PC-3 (cell line): ENCODE results near the gene SF3B1. TPM values are rescaled to one million over a fixed set of nuclear protein-coding genes. Genes with fewer than 3 reads are reported as not detected.
"Not testable (repeated sequence)": the region's sequence is repeated elsewhere in the genome, so short reads cannot be mapped to it uniquely, and the experiment has no call there.

Experiments
- ATAC-seq: fragments of 200-7000 bp; cut with Tn5 transposase; 2 replicates; pipeline ENCODE4 v1.9.1; 2020; ENCODE audit warnings: mild to moderate bottlenecking, moderate library complexity
- BruUV-seq: library from RNA; stranded (reverse); fragments of 400-500 nt; replicated peaks from 2 replicates; lab custom pipeline; 2021; lab: Mats Ljungman, UMichigan
- CTCF ChIA-PET: fragments of 300-600 bp; sonication (Branson Sonifier 250); formaldehyde crosslinking; loops from one replicate; lab custom pipeline; 2022; ENCODE audit warnings: antibody characterized with exemption; lab: Charles Lee
- POLR2A ChIA-PET: fragments of 300-600 bp; sonication (Branson Sonifier 250); formaldehyde crosslinking; loops from one replicate; lab custom pipeline; 2022; ENCODE audit warnings: antibody characterized with exemption; ENCODE audit not compliant: unreplicated experiment; lab: Charles Lee
- DNase-seq: peaks from one replicate; pipeline ENCODE4 v3.0.0-alpha.2; 2015
- H2AFZ ChIP-seq: fragments of 300-600 bp; sonication (generic); 2 replicates; pipeline ENCODE4 v1.6.0; 2016; ENCODE audit warnings: antibody characterized with exemption, low read length
- H3F3A ChIP-seq: fragments of 300-600 bp; sonication (generic); one replicate; pipeline ENCODE4 v1.6.0; 2017; ENCODE audit warnings: antibody characterized with exemption, low read length, control low read depth, mild to moderate bottlenecking; ENCODE audit not compliant: unreplicated experiment
- H3K27ac ChIP-seq: fragments of 300-600 bp; sonication (generic); 2 replicates; pipeline ENCODE4 v1.5.1; 2016; ENCODE audit warnings: mild to moderate bottlenecking, low read length
- H3K27me3 ChIP-seq: fragments of 300-600 bp; sonication (generic); 2 replicates; pipeline ENCODE4 v1.6.1; 2016; ENCODE audit warnings: low read length, mixed read lengths
- H3K36me3 ChIP-seq: fragments of 300-600 bp; sonication (generic); 2 replicates; pipeline ENCODE4 v1.6.1; 2016; ENCODE audit warnings: low read depth, mixed run types, low read length, mixed read lengths
- H3K4me1 ChIP-seq: fragments of 300-600 bp; sonication (generic); 2 replicates; pipeline ENCODE4 v1.5.1; 2016; ENCODE audit warnings: low read length; ENCODE audit not compliant: insufficient read depth
- H3K4me2 ChIP-seq: fragments of 300-600 bp; sonication (generic); 2 replicates; pipeline ENCODE4 v1.6.0; 2016; ENCODE audit warnings: low read length
- H3K4me3 ChIP-seq: fragments of 300-600 bp; sonication (generic); 2 replicates; pipeline ENCODE4 v1.5.1; 2016; ENCODE audit warnings: mild to moderate bottlenecking, low read length, mixed read lengths
- H3K79me2 ChIP-seq: fragments of 300-600 bp; sonication (generic); 2 replicates; pipeline ENCODE4 v1.6.1; 2017; ENCODE audit warnings: low read length, mixed read lengths
- H3K9ac ChIP-seq: fragments of 300-600 bp; sonication (generic); 2 replicates; pipeline ENCODE4 v1.6.0; 2016; ENCODE audit warnings: mild to moderate bottlenecking, low read length
- H3K9me2 ChIP-seq: fragments of 300-600 bp; sonication (generic); replicated peaks from 2 replicates; pipeline ENCODE4 v1.6.1; 2016; ENCODE audit warnings: mixed run types, low read length, mixed read lengths
- H3K9me3 ChIP-seq: fragments of 300-600 bp; sonication (generic); 2 replicates; pipeline ENCODE4 v1.6.1; 2016; ENCODE audit warnings: low read length, mixed read lengths
- H4K20me1 ChIP-seq: fragments of 300-600 bp; sonication (generic); 2 replicates; pipeline ENCODE4 v1.6.1; 2016; ENCODE audit warnings: low read length, mixed read lengths
- EZH2 ChIP-seq: fragments of 300-600 bp; sonication (generic); IDR thresholded peaks from one replicate; pipeline ENCODE4 v1.6.1; 2017; ENCODE audit warnings: antibody characterized with exemption, mild to moderate bottlenecking, low read length; ENCODE audit not compliant: unreplicated experiment
- EZH2phosphoT487 ChIP-seq: fragments of 300-600 bp; sonication (generic); IDR thresholded peaks from 2 replicates; pipeline ENCODE4 v1.6.1; 2018; ENCODE audit warnings: mild to moderate bottlenecking, antibody characterized with exemption, low read length, borderline replicate concordance
- intact Hi-C: fragments of 100-400 bp; cut with micrococcal nuclease; formaldehyde crosslinking; loops from 2 replicates; pipeline ENCODE4 v1.9.0; 2023
- total RNA-seq: library from RNA; depleted of rRNA; stranded (reverse); fragments of >200 nt; gene quantifications from 2 replicates; pipeline ENCODE4 v1.2.3, GENCODE V29; 2014; rRNA removed
- TF ChIP-seq, protein P1 (sequence below): fragments of 300-600 bp; sonication (generic); conservative IDR thresholded peaks from 2 replicates; pipeline ENCODE4 v1.5.1; 2017; ENCODE audit warnings: antibody characterized with exemption, low read depth, mild to moderate bottlenecking, low read length

The SF3B1 gene
- total RNA-seq, 1 experiment from 2014 or later: 143 TPM

DNA sequence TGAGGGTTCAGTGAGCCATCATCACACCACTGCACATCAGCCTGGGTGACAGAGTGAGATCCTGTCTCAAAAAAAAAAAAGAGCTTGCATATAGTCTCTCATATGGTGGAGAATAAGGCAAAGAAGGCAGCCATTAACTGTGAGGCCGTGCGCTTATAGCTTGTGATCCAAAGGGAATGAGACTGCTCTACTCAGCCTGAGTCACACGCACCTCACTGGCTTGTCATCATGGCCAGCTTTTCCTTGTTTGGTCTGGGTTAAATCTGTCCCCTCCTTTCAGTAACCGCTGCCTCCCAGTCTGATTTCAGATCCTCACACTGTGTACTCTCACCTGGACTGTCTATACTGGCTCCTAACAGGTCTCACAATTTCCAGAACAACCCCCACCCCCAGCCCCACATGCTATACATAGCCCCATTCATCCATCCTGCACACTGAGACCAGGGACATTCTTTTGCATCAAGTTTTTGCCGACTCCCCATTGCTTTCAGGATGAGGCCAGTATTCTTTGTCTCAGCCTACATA lies 88.9 kb downstream of the SF3B1 start:
- TF ChIP-seq EZH2phosphoT487 (no peak), EZH2 (no peak)
- TF ChIP-seq, protein P1, sequence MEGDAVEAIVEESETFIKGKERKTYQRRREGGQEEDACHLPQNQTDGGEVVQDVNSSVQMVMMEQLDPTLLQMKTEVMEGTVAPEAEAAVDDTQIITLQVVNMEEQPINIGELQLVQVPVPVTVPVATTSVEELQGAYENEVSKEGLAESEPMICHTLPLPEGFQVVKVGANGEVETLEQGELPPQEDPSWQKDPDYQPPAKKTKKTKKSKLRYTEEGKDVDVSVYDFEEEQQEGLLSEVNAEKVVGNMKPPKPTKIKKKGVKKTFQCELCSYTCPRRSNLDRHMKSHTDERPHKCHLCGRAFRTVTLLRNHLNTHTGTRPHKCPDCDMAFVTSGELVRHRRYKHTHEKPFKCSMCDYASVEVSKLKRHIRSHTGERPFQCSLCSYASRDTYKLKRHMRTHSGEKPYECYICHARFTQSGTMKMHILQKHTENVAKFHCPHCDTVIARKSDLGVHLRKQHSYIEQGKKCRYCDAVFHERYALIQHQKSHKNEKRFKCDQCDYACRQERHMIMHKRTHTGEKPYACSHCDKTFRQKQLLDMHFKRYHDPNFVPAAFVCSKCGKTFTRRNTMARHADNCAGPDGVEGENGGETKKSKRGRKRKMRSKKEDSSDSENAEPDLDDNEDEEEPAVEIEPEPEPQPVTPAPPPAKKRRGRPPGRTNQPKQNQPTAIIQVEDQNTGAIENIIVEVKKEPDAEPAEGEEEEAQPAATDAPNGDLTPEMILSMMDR: no peak
- Histone ChIP-seq H3K4me3 (no peak overlapping the region), H3K4me1 (peaks cover 5% of the 10 kb centered on the region), H3K27ac (no peak overlapping the region), H3K9ac (no peak overlapping the region), H4K20me1 (no peaks in the 10 kb centered on the region), H3K27me3 (no peaks in the 10 kb centered on the region), H3F3A (no peaks in the 10 kb centered on the region), H3K36me3 (no peaks in the 10 kb centered on the region), H3K9me2 (no peaks in the 10 kb centered on the region), H2AFZ (peak overlapping the region; percentile 27; the same call in 1 of the 2 replicates), H3K9me3 (no peaks in the 10 kb centered on the region), H3K79me2 (no peaks in the 10 kb centered on the region), H3K4me2 (no peak overlapping the region)
- DNase-seq (peak; percentile 73), ATAC-seq (peak; percentile 92)
- no TSS peak for BruUV-seq
- POLR2A ChIA-PET: no interaction called here
- intact Hi-C loops: no loop called here
- CTCF ChIA-PET: no interaction called here

DNA sequence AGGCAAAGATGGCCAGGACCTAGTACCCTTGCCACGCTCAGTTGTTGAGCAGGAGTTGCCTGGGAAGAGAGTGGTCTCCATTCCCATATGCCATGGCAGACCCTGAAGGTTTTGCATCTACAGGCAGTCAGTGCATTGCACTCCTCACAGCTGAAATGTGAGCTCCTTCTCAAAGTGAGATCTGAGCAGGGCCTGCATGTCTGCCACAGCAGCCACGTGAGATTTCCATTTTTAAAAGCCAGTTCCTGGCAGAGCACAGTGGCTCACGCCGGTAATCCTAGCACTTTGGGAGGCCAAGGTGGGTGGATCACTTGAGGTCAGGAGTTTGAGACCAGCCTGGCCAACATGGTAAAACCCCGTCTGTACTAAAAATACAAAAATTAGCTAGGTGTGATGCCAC lies 90.9 kb downstream of the SF3B1 start:
- H3K4me3 ChIP-seq, POLR2A ChIA-PET, H3K27ac ChIP-seq, H3K9ac ChIP-seq, DNase-seq, H4K20me1 ChIP-seq, H3K9me3 ChIP-seq, H3K4me2 ChIP-seq, H3K27me3 ChIP-seq, H3K36me3 ChIP-seq, H3K79me2 ChIP-seq, H3K9me2 ChIP-seq, H2AFZ ChIP-seq, ATAC-seq, H3F3A ChIP-seq, BruUV-seq, intact Hi-C loops, H3K4me1 ChIP-seq: not testable (repeated sequence)
- CTCF ChIA-PET: interaction anchor here (0.6 kb wide), 1 partner anchor 204 kb away, joined by 6 read pairs; no protein-coding TSS in a partner anchor

DNA sequence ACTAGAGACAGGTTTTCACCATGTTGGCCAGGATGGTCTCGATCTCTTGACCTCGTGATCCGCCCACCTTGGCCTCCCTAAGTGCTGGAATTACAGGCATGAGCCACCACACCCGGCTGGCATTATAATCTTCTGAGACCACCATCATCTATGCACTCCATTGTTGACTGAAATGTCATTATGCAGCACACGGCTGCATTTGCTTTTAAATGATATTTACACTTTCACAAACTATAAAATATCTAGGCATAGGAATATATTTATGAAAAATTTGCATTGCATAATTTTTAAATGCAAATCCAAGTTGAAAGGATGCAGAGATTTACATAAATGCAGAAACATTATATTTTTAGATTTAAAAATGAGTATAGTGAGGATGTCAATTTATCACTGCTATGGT lies 94.2 kb downstream of the SF3B1 start:
- H3K27me3 ChIP-seq: no peaks in the 10 kb centered on the region
- no peak overlapping the region for H3K4me3 ChIP-seq
- H3K9ac ChIP-seq: no peak overlapping the region
- no peaks in the 10 kb centered on the region for H3K4me1 ChIP-seq
- no peaks in the 10 kb centered on the region for H3F3A ChIP-seq
- no peaks in the 10 kb centered on the region for H3K79me2 ChIP-seq
- ATAC-seq (no peak), DNase-seq (no peak)
- H3K27ac ChIP-seq: no peak overlapping the region
- TF ChIP-seq, protein P1: no peak
- TF ChIP-seq EZH2phosphoT487 (no peak), EZH2 (no peak)
- H3K9me2 ChIP-seq: no peaks in the 10 kb centered on the region
- H4K20me1 ChIP-seq: no peaks in the 10 kb centered on the region
- H2AFZ ChIP-seq: no peak overlapping the region
- intact Hi-C loops: no loop called here
- no TSS peak for BruUV-seq
- ChIA-PET POLR2A (no interaction called here), CTCF (no interaction called here)
- H3K36me3 ChIP-seq: no peaks in the 10 kb centered on the region
- H3K9me3 ChIP-seq: no peaks in the 10 kb centered on the region
- H3K4me2 ChIP-seq: no peak overlapping the region

Other genes with a start within 250 kb of the SF3B1 start
- gene ANKRD44, start 124.2 kb downstream of the SF3B1 start, total RNA-seq: 2.4 and 28.7 TPM in 2 replicates
- gene COQ10B, start 18.5 kb upstream of the SF3B1 start, total RNA-seq: 23.5 and 25.7 TPM in 2 replicates
- gene HSPD1, start 64.8 kb upstream of the SF3B1 start, total RNA-seq: 396 and 410 TPM in 2 replicates
- gene HSPE1, start 65.4 kb upstream of the SF3B1 start, total RNA-seq: 266 and 321 TPM in 2 replicates
- 16.8 and 24.9 TPM in 2 replicates for gene MOB4, start 81.0 kb upstream of the SF3B1 start, total RNA-seq
- gene RFTN2, start 240.6 kb upstream of the SF3B1 start, total RNA-seq: 0.07 TPM in 1 of 2 replicates, not detected in the other